CD14-positive monocyte (primary cell): Measurements from ENCODE around the gene DOCK1. TPM values are rescaled to one million over a fixed set of nuclear protein-coding genes. Genes with fewer than 3 reads are reported as not detected.
A peak's percentile ranks its signal among the peaks of the same experiment; 100 is the strongest.

Experiments
- DNase-seq, 3 donors: peaks; one replicate each; pipeline ENCODE4 v3.0.0-alpha.2; 2011 to 2022
- H2AFZ ChIP-seq: 2 replicates; pipeline ENCODE4 v1.6.0; 2012; ENCODE audit warnings: mild to moderate bottlenecking, low read depth, low read length, inconsistent platforms; ENCODE audit not compliant: insufficient read depth, poor library complexity, severe bottlenecking
- H3K27ac ChIP-seq, 2 donors: 1 replicate in 1 of 2; 2 replicates in 1 of 2; pipeline ENCODE4 v1.5.1; 2012 to 2013; ENCODE audit warnings: low read length in 2 of 2, control low read depth in 1 of 2, inconsistent platforms in 1 of 2, low read depth in 1 of 2, mild to moderate bottlenecking in 1 of 2
- H3K27me3 ChIP-seq, 2 donors: one replicate each; pipeline versions ENCODE4 v1.6.0 to v1.6.1; 2011 to 2013; ENCODE audit warnings: low read length in 2 of 2; ENCODE audit not compliant: control insufficient read depth in 2 of 2, insufficient read depth in 2 of 2
- H3K36me3 ChIP-seq, 2 donors: replicated peaks in 1 of 2; 1 replicate in 1 of 2; 2 replicates in 1 of 2; pipeline versions ENCODE4 v1.5.1 to v1.6.1; 2012 to 2013; ENCODE audit warnings: low read length in 2 of 2, control low read depth in 1 of 2, inconsistent platforms in 1 of 2, mild to moderate bottlenecking in 1 of 2; ENCODE audit not compliant: insufficient read depth in 2 of 2, control insufficient read depth in 1 of 2
- H3K4me1 ChIP-seq, 2 donors: 1 replicate in 1 of 2; 2 replicates in 1 of 2; pipeline versions ENCODE4 v1.5.1 to v1.6.1; 2012 to 2013; ENCODE audit warnings: low read length in 2 of 2, control low read depth in 1 of 2, inconsistent platforms in 1 of 2, mild to moderate bottlenecking in 1 of 2, moderate library complexity in 1 of 2; ENCODE audit not compliant: insufficient read depth in 2 of 2, control insufficient read depth in 1 of 2
- H3K4me2 ChIP-seq: replicated peaks from 2 replicates; pipeline ENCODE3; 2012; ENCODE audit warnings: low read length, moderate library complexity, mild to moderate bottlenecking; ENCODE audit not compliant: poor library complexity, severe bottlenecking; ENCODE audit errors: extremely low read depth
- H3K4me3 ChIP-seq, 3 experiments: fragments of 200-600 bp in 1 of 3; sonication (generic) in 1 of 3; replicated peaks in 1 of 3; 1 replicate in 2 of 3; 2 replicates in 1 of 3; pipeline ENCODE4 v1.5.1; 2011 to 2013; ENCODE audit warnings: low read length in 3 of 3, mild to moderate bottlenecking in 3 of 3, control low read depth in 2 of 3, low read depth in 2 of 3, inconsistent platforms in 1 of 3, moderate library complexity in 1 of 3
- H3K79me2 ChIP-seq: 2 replicates; pipeline ENCODE4 v1.6.0; 2012; ENCODE audit warnings: mild to moderate bottlenecking, control low read depth, inconsistent platforms, low read length, moderate library complexity; ENCODE audit not compliant: insufficient read depth
- H3K9ac ChIP-seq: 2 replicates; pipeline ENCODE4 v1.6.0; 2017; ENCODE audit warnings: low read length, mild to moderate bottlenecking; ENCODE audit not compliant: insufficient read depth, poor library complexity, severe bottlenecking
- H3K9me3 ChIP-seq, 2 donors: replicated peaks in 1 of 2; 1 replicate in 1 of 2; 2 replicates in 1 of 2; pipeline versions ENCODE4 v1.5.1 to v1.6.1; 2012 to 2013; ENCODE audit warnings: low read length in 2 of 2, control low read depth in 1 of 2; ENCODE audit not compliant: control insufficient read depth in 1 of 2, insufficient read depth in 1 of 2
- H4K20me1 ChIP-seq: 2 replicates; pipeline ENCODE4 v1.6.0; 2012; ENCODE audit warnings: mild to moderate bottlenecking, low read length, control low read depth, moderate library complexity; ENCODE audit not compliant: insufficient read depth
- H3K27ac Mint-ChIP-seq, 7 donors: one replicate each; pipeline ENCODE4 v1.8.0; 2020; ENCODE audit warnings: mild to moderate bottlenecking in 7 of 7, mixed read lengths in 7 of 7, moderate library complexity in 6 of 7, inconsistent platforms in 2 of 7
- H3K27me3 Mint-ChIP-seq, 3 donors: one replicate each; pipeline ENCODE4 v1.8.0; 2021 to 2022; ENCODE audit warnings: low read depth in 3 of 3, mild to moderate bottlenecking in 3 of 3, mixed read lengths in 3 of 3, moderate library complexity in 3 of 3, inconsistent platforms in 1 of 3
- H3K36me3 Mint-ChIP-seq, 2 donors: one replicate each; pipeline ENCODE4 v1.8.0; 2020; ENCODE audit warnings: mixed read lengths in 2 of 2, inconsistent platforms in 1 of 2, mild to moderate bottlenecking in 1 of 2
- H3K4me1 Mint-ChIP-seq: one replicate; pipeline ENCODE4 v1.8.0; 2020; ENCODE audit warnings: mild to moderate bottlenecking, mixed read lengths
- H3K4me3 Mint-ChIP-seq, 2 donors: one replicate each; pipeline ENCODE4 v1.8.0; 2020; ENCODE audit warnings: mild to moderate bottlenecking in 2 of 2, mixed read lengths in 2 of 2, moderate library complexity in 1 of 2
- H3K9me3 Mint-ChIP-seq, 7 donors: one replicate each; pipeline ENCODE4 v1.8.0; 2020 to 2022; ENCODE audit warnings: mixed read lengths in 7 of 7, mild to moderate bottlenecking in 6 of 7, moderate library complexity in 6 of 7, inconsistent platforms in 2 of 7
- CTCF ChIP-seq: fragments of 200-600 bp; IDR thresholded peaks from one replicate; pipeline ENCODE4 v1.8.0; 2022; ENCODE audit warnings: antibody characterized with exemption, mild to moderate bottlenecking
- WGBS: methylation state at CpG from one replicate; pipeline ENCODE4 v1.1.5; 2013; ENCODE audit warnings: missing lambda C conversion rate; ENCODE audit not compliant: insufficient coverage; 5-methylcytosine and 5-hydroxymethylcytosine counted together
- intact Hi-C, 2 donors: fragments of 100-400 bp; cut with micrococcal nuclease; formaldehyde crosslinking; loops; one replicate each; pipeline versions ENCODE4 v1.15.0 to v1.15.1; 2023
- polyA plus RNA-seq, 3 donors: library from polyadenylated mRNA; depleted of rRNA in 1 of 3; unstranded in 2 of 3; stranded (reverse) in 1 of 3; fragments of 300-500 nt in 2 of 3; fragments of >200 nt in 1 of 3; fragmentation: Illumina TruSeq in 2 of 3; gene quantifications; 1 replicate in 2 of 3; 2 replicates in 1 of 3; pipeline ENCODE4 v1.2.3, GENCODE V29; 2012 to 2021

DOCK1 gene
- polyA plus RNA-seq, 3 donors = 0.31 to 0.35 TPM; not detected in 1

GRCh38 chr10:127354255-127354654 is 449.0 kb downstream of the DOCK1 start:
- Histone ChIP-seq H3K4me2 (no peak overlapping the region), H2AFZ (no peak overlapping the region), H3K4me3 (no peak overlapping the region), H3K79me2 (no peaks in the 10 kb centered on the region), H3K36me3 (no peaks in the 10 kb centered on the region), H3K27me3 (no peaks in the 10 kb centered on the region), H4K20me1 (no peaks in the 10 kb centered on the region), H3K4me1 (peaks cover 0 to 7% of the 10 kb centered on the region in 2 donors), H3K27ac (no peak overlapping the region), H3K9ac (no peak overlapping the region), H3K9me3 (no peaks in the 10 kb centered on the region)
- no CpG with 5 or more reads among the region's 7 CpGs for WGBS
- Mint-ChIP-seq H3K4me1 (peaks cover 10% of the 10 kb centered on the region), H3K9me3 (peaks cover 0 to under 1% (median 0%) of the 10 kb centered on the region in 7 donors), H3K27me3 (peaks cover 0 to 3% (median 2%) of the 10 kb centered on the region in 3 donors), H3K27ac (no peak overlapping the region), H3K36me3 (no peaks in the 10 kb centered on the region), H3K4me3 (no peak overlapping the region)
- DNase-seq = peak in 1 of 3 donors; percentile 21
- no peak for TF ChIP-seq CTCF
- intact Hi-C loops = no loop called here

GRCh38 chr10:127354992-127355391 is 449.8 kb downstream of the DOCK1 start:
- Histone ChIP-seq H3K9me3 (no peaks in the 10 kb centered on the region), H3K36me3 (no peaks in the 10 kb centered on the region), H4K20me1 (no peaks in the 10 kb centered on the region), H3K27me3 (no peaks in the 10 kb centered on the region), H3K9ac (no peak overlapping the region), H3K4me1 (peaks cover 0 to 7% of the 10 kb centered on the region in 2 donors), H2AFZ (no peak overlapping the region), H3K27ac (no peak overlapping the region), H3K4me2 (no peak overlapping the region), H3K4me3 (no peak overlapping the region), H3K79me2 (no peaks in the 10 kb centered on the region)
- H3K36me3 Mint-ChIP-seq = no peaks in the 10 kb centered on the region
- H3K4me3 Mint-ChIP-seq = no peak overlapping the region
- H3K9me3 Mint-ChIP-seq = no peaks in the 10 kb centered on the region
- no peak for TF ChIP-seq CTCF
- intact Hi-C loops = no loop called here
- peaks cover 0 to 3% (median 2%) of the 10 kb centered on the region in 3 donors for H3K27me3 Mint-ChIP-seq
- WGBS = 60% methylated on average over 1 of the region's 1 CpG
- no peak for DNase-seq
- peaks cover 10% of the 10 kb centered on the region for H3K4me1 Mint-ChIP-seq
- no peak overlapping the region for H3K27ac Mint-ChIP-seq
